GM18909 (cell line): ENCODE results near the gene TXN2.
"Not testable (repeated sequence)": the region's sequence is repeated elsewhere in the genome, so short reads cannot be mapped to it uniquely, and the experiment has no call there.

ENCODE experiments used
- ATAC-seq: cut with Tn5 transposase; IDR thresholded peaks from one replicate; pipeline ENCODE4 v1.9.1; 2021; ENCODE audit warnings: mild to moderate bottlenecking; ENCODE audit not compliant: unreplicated experiment, poor library complexity

TXN2 gene, protein sequence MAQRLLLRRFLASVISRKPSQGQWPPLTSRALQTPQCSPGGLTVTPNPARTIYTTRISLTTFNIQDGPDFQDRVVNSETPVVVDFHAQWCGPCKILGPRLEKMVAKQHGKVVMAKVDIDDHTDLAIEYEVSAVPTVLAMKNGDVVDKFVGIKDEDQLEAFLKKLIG

DNA sequence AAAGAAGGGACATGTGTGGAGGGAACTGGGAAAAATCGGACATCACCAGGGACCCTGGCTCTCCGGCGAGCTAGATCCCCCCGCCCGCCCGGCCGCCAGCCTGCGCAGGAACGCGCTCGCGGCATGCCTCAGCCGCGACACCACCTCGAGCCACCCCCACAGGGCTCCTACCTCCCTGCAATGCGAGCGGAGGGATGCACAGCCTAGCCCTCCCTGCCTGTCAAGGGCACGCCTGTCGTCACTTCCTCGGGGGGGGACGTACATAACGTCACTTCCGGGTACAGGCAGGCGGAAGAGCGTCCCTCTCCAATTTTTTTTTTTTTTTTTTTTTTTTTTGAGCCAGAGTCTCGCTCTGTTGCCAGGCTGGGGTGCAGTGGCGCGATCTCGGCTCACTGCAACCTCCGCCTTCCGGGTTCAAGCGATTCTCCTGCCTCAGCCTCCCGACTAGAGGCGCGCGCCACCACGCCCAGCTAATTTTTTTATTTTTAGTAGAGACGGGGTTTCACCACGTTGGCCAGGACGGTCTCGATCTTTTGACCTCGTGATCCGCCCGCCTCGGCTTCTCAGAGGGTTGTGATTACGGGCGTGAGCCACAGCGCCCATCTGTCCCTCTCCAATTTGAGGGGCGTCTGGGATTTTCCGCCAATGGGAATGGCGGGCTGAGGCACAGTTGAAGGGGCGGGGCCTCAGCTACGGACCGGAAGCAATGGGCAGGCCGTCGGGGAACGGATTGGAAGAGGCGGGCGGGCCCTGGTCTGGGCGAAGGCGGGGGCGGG is at the start of gene TXN2:
Gene TXN2 (minus strand): TSS at position 248 of the 776 bp plus-strand sequence. CDS start 803 bp downstream, outside the sequence.
- ATAC-seq: peak; percentile 86

DNA sequence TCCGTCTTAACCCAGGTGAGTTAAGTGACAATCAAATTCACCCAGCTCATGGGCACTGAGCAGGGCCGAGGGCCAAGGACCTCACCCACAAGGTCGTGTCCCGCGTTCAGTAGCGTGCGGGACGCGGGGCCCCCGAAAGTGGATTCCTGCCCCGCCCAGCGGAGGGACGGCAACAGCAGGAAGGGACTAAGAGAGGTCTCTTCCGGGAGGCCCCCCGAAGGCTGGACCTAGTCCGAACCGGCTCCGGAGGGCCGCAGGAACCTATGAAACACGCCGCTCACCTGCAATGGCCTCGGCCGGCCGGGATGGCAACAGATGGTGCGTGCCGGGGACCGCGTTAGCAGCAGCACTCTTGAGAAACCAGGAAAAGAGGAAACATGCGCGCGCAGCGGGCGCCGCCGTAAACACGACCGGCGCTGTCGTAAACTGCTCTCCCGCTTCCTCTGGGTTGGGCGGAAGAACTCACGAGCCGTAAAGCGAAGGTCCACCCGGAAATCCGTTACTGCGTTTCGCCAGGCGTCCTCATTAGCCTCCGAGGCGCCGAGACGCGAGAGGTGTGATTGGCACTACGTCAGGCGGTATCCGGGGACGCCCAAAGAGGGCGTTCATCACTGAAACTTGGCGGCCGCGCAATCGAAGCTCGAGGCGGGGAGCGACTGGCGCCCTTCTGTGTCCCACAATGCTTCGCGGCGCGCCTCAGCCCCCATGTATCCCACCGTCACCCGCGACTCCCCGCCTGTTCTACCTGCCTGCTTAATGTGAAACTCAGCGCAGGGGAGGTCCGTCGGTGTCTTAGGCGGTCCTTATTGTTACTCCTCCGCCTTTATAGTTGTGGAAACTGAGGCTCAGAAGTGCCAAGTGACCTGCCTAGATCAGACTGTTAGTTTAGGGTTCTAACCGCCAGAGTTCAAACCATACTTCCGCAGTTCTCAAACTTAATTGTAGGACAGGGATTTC is 47.6 kb upstream of the TXN2 start, which contains the start of gene EIF3D:
Gene EIF3D (minus strand): TSS at position 372 of the 957 bp plus-strand sequence. CDS start 3,045 bp downstream, outside the sequence.
- ATAC-seq: peak; percentile 92

DNA sequence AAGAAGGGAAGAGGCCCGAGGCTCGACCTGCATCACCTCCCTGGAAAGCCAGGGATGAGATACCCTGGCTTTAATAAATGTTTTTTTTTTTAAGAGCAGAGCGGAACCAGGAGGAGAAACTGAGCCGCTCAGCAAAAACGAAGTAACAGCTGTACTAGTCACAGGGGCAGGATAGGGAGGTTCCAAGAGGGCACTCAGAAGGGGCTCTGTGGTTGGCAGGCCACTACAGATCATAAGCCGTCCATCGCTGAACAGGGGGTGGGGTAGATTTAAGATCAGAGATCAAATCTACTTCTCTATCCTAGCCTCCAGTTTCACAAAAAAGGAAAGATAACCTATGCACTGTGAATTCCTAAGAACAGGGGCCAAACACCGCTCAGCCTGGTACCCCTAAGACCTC is 46.9 kb upstream of the TXN2 start:
- no peak for ATAC-seq

DNA sequence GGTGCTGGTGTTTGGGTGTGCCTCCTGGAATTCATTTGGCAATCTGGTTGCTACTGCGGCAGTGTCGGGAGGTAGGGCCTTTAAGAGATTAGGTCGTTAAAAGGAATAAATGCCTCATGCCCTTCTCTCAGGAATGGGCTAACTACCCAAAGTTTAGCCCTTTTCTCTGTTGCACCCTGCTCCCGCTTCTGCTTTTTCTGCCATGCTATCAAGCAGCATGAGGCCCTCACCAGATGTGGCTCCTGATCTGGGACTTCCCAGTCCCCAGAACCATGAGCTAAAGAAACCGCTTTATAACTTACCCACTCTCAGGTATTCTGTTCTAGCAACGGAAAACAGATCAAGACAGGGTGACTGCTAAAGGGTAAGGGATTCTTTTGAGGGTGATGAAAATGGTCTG is 41.2 kb upstream of the TXN2 start:
- ATAC-seq: no peak

DNA sequence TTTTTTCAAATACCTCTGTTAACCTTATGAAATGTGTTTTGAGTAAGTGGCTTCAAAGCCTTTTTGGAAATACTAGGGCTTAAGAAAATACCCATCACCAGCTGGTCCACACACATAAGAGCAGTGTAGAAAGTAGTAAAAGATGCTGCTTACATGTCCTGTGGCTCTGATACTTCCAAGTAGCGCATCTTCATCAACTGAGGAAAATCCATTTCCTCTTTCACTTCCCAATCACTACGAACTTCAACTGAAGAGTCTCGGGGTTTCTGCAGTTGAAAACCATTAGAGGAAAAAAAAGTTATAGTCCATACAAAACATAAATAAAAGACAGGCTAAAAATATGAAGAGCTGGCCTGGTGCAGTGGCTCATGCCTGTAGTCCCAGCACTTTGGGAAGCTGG is 39.0 kb upstream of the TXN2 start:
- no peak for ATAC-seq

DNA sequence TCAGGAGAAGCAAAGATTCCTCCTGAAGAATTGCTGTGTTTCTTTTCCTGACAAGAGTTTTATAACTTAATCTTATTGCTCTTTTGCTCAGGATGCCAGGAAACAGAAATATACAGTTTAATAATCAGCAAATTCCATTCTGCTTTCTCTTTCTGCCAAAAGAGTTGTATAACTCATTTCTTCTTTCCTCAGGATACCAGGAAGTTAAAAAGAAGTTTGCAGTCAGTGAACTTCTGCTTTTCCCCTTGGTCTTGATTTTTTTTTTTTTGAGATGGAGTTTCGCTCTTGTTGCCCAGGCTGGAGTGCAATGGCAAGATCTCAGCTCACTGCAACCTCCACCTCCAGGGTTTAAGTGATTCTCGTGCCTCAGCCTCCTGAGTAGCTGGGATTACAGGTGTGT is 38.5 kb upstream of the TXN2 start:
- not testable (repeated sequence) for ATAC-seq

DNA sequence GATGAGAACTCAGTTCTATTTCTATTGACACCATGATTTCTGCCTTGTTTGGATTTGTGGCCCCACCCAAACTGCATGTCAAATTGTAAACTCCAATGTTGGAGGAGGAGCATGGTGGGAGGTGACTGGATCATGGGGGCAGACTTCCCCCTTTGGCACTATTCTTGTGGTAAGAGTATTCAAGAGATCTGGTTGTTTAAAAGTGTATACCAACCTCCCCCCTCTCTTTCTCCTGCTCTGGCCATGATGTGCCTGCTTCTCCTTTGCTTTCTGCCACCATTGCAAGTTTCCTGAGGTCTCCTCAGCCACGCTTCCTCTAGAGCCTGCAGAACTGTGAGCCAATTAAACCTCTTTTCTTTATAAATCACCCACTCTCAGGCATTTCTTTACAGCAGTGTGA is 33.3 kb upstream of the TXN2 start:
- ATAC-seq: no peak

DNA sequence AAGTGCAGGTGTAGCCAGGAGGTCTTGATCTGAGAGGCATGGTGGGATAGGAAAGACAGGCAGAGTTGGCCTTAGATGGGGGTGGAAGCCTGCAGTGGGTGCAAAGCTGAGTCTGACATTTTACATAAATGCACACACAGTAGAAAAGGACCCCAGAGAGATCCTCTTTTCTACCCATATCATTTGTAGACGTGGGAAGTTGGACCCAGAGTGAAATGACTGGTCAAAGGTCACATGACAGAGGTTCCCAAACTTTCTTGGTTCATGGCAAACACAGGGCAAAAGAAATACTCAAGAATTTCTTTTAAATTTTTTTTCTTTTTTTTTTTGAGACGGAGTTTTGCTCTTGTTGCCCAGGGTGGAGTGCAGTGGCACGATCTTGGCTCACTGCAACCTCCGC is 31.6 kb upstream of the TXN2 start:
- no peak for ATAC-seq

DNA sequence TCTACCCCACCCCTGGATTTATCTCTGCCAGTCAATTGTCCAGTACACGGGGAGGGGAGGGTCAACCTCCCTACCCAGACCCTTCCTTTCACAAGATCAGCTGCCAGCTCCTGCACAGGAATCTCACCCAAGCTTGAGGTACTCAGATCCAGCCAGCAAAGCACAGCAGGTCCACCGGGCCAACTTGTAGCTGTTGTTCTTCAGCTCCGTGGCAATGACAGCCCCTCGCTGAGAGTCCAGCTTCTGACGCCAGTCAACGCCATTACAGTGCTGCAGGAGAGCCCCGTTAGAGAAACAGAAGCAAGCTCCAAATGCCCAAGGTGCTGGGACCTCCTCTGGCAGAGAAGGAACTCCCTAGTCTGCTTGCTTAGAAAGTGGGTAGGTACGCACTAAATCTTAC is 30.9 kb upstream of the TXN2 start:
- ATAC-seq: no peak

DNA sequence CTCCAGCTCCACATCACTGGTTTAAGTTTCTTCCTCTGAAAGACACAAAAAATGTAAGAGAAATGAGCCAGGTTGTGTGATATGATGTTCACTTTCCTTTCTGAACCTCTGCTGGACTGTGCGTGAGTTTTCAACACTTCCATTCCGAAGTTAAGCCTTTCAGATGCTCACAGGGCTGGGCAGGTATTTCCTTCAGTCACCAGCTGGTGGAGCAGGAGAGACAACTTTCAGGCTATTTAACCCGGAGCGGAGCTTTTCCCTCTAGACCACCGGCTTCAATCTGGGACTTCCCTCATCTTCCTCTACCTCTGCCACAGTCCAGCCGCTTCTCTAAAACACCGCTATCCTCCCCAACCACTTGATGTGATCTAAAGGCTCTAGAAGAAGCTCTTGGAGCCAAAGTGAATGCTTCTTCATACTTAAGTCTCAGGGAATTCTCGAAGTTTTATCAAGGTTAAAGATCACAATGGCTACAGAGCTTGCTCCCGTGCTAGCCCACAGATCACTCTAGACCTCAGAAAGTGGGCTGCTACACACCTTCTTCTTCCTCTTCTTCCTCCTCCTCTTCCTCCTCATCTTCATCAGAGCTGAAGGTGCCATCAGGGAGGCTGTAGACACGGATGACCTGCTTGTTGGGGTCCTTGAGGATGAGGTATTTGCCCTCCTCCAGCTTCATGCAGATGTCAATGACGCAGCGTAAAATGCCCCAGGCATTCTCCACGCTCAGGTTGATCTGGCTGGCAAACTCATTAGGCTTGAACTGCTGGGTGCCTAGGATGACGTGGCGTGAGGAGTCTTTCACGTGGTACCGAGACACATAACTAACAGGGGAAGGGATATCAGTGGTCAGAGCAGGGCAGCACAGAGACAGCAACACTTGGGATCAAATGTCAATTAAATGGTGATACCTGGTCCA is 29.8 kb upstream of the TXN2 start:
- ATAC-seq: no peak

DNA sequence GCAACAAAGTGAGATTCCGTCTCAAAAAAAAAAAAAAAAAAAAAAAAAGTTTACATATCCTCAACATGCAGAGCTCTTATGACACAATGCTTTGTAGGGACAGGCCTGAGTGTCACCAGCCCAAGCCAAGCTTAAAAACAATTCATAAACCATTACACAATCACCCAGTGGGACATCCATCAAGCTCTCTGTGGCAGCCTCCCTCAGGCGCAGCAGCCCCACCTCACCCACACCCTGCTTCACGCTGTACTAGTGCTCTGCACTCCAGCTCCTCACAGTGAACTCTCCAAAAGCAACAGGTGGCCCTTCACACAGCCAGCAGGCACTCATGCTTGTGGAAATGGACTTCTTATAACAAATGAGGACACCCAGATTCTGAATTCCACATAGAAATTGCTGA is 28.9 kb upstream of the TXN2 start:
- ATAC-seq: no peak

DNA sequence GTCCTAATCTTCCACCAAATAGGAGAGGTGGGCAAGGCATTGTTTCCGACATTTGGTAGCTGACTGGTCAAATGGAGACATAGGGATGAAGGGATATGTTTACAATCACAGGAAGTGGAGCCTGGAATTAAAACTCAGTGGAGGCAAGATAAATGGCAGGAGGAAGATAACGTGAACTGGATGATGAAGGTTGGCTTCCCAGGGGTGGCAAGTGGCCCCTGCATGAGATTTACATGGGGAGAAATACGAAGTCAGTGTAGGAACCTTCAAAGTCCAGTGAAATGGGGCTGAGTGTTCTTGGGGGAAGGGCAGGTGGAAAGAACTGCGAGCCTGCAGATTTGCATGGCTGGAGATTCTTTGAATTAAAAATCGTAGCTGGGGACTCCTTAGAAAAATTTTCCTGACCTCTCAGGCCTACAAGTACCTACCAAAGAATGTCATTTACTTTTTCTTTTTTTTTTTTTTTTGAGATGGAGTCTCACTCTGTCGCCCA is 26.1 kb upstream of the TXN2 start:
- ATAC-seq: no peak

DNA sequence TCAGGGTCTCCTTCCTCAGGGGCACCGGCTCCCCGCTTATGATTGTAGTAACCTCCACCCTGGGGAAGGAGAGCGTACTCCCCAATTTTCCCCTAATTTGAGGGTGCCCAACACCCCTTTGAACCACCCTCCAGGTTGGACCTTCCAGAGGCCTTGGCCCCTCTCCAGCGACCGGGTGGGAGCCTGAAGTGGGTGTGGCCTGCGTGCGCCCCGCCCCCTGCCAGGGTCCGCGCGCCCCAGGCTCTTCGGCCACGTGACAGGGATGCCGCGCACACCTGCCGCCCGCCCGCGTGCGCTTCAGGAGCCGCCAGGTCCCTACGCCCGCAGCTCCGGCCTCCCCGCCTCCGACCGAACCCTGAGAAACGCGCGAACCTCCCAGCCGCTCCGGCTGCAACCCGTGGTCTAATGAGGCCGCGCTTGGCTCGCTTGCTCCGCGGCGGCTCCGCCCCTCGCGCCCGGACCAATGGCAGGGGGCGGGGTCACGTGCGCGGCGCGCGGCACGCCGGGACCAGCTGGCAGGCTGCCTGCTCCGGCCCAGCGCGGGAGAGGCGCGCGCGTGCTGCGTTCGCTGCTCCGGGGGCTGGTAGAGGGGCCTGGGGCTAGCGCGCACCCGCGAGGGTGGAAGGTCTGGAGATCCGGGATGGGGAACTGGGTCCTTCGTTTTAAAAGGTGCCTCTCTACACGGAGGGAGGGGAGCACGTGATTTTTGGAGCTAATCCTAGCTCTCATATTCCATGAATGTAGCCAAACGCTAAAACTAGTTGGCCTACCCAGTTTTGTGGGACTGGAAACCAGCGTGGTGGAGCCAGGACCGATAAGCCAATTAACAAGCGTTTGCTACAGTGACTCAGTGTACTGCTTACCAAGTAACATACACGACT is 25.4 kb upstream of the TXN2 start, which contains the start of gene FOXRED2:
Gene FOXRED2 (minus strand): TSS at position 404 of the 881 bp plus-strand sequence. CDS start 618 bp downstream, outside the sequence.
- peak; percentile 86 for ATAC-seq

DNA sequence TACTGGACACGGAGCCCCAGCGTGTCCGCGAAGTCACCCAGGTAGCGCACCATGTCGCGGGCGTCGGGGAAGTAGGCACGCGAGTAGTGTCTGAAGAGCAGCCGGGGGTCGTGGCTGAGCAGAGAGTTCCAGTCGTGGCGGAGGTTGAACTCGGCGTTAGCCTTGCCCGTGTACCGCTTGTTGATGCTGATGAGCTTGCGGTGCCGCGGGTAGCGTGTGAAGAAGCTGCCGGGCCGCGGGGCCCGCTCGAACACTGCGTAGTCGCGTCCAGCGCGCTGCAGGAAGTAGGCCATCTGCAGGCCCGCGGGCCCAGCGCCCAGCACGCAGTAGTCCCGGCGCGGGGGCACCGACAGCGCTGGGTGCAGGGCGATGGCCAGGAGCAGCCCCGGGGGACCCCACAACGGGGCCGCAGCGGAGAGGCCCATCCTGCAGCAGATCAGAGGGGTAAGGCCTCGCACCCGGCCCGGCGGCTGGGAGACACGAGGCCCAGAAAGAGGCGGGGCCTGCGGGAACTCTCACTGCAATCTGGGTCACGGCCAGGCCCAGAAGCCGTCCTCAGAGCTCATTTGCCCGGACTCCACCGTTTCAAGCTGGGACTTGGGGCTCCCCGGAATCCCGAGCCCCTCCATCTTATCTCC is 24.7 kb upstream of the TXN2 start:
- no peak for ATAC-seq

DNA sequence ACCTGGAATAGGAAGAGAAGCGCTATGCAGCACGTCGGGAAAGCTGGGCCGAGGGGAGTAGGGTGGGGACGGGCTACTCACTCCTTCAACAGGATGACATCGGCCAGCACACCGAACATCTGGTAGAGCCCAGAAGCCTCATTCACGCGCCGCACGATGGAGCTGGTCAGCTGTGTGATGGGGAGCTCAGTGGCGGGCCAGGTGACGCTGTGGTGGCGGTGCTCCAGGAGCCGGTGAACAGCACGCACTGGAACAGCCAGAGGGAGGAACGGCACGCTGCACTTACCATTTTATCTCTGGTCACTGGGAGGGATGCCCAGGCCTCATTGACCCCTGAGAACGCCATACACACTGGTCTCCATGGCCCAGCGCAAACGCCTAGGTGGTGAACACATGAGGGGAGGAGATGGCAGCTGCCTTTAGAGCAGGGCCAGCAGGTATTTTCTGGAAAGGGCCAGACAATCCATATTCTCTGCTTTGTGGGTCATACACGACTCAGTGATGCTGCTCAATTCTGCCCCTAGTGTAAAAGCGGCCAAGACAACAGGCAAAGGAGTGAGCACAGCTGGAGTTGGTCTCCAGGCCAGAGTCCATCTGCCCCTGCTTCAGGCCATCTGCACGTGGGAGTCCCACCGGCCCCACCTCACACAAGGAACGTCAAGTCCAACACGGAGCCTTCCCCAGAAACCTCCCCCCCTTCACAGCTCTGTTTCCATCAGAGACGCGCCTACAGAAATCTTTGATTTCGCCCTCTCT is 16.6 kb upstream of the TXN2 start:
- ATAC-seq: no peak

DNA sequence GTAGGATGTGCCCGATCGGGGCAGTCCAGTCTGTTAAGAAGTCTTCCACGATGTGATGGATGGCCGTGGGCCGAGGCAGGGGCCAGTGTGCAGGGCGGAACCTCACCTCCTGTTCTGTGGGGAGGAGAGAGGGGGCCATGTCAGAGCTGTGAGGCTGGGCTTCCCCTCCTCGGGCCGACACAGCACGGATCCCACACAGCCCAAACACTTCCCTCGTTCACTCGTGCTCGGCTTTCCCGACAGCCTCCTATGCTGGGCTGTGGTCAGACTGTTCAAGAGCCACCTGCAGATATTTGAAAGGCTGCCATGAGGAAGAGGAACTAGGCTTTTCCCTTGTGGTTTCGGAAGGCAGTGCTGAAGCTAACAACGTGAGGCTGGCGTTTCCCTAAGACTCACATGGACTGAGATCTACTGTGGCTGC is 12.3 kb upstream of the TXN2 start:
- peak; percentile 56 for ATAC-seq

DNA sequence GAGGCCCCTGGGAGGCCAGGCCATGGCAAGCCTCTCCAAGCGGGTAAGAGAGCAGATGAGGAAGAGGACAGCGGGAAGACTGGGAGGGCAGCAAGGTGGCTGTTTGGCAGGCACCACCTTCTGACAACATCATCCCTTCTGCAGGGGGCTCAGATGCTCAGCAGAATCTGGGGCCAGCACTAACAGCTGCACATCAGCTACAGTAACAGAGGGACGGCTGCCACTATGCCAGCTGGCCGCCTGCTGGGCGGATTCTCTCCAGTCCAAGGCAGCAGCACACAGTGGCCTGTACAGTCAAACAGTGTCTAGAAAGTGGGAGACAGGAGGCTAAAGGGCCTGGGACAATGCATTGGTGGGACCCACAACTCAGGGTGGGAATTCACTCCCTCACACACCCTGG is 10.7 kb upstream of the TXN2 start:
- ATAC-seq: no peak
